ENCODE data around the gene USH1C.

The USH1C gene

DNA sequence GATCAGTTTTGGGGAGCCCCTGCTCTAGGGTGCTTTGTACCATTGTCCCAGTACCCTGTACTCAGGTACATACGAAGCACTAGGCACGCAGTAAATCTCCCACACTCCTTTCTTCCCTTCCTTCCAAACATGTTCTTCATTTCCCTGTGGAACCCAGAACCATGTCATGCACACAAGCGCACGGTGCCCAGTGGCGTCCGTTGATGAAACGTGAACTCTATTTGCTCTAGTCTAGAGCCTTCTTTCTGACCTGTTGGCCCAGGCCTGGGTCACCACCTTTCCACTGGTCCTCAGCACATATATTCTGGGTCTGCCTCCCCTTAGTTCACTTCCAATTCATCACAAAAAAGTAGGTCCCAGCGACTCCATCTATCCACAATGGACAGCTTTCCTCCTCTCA, 7.0 kb downstream of the USH1C start:
- no peaks in the 10 kb centered on the region for H3K36me3 ChIP-seq (ENCODE audit: control insufficient read depth in 1 of 2, insufficient read depth in 2 of 2, low read depth in 1 of 2, low read length in 2 of 2)
- H2BK12ac ChIP-seq (ENCODE audit: low read length in 2 of 2) = no peak overlapping the region
- H3K14ac ChIP-seq (ENCODE audit: low read length in 2 of 2) = no peak overlapping the region
- H3K18ac ChIP-seq (ENCODE audit: low read depth in 1 of 2, low read length in 2 of 2) = no peak overlapping the region
- no peaks in the 10 kb centered on the region for H3K4me1 ChIP-seq (ENCODE audit: control insufficient read depth, insufficient read depth, low read depth, low read length)
- H3K4me3 ChIP-seq (ENCODE audit: insufficient read depth in 1 of 2, low read depth in 1 of 2, low read length in 2 of 2) = no peak overlapping the region
- no peak overlapping the region for H3K23ac ChIP-seq (ENCODE audit: low read length in 2 of 2)
- no peak overlapping the region for H3K4ac ChIP-seq (ENCODE audit: low read depth in 1 of 2, low read length in 2 of 2)
- H2BK15ac ChIP-seq (ENCODE audit: low read depth, poor library complexity, severe bottlenecking) = no peak overlapping the region
- H4K91ac ChIP-seq (ENCODE audit: low read length) = no peak overlapping the region
- H3K27ac ChIP-seq (ENCODE audit: low read length, poor library complexity, severe bottlenecking) = no peak overlapping the region
- H2BK5ac ChIP-seq (ENCODE audit: low read depth, low read length, poor library complexity, severe bottlenecking) = no peak overlapping the region
- H3K79me1 ChIP-seq (replicated peaks; ENCODE audit: low read length, poor library complexity, severe bottlenecking) = no peaks in the 10 kb centered on the region
- no peak overlapping the region for H2BK120ac ChIP-seq (ENCODE audit: low read depth, low read length)
- H4K8ac ChIP-seq (ENCODE audit: low read length) = no peak overlapping the region
- H3K27me3 ChIP-seq (ENCODE audit: control insufficient read depth in 1 of 2, insufficient read depth in 1 of 2, low read length in 2 of 2) = peaks cover 44 to 90% of the 10 kb centered on the region in 2 experiments
- DNase-seq = no peak
- H2AFZ ChIP-seq (ENCODE audit: low read depth, low read length) = no peak overlapping the region
- 84% methylated on average over 8 of the region's 8 CpGs for WGBS
- H3K9me3 ChIP-seq (ENCODE audit: control insufficient read depth, low read length) = no peaks in the 10 kb centered on the region
- no peak overlapping the region for H3K4me2 ChIP-seq (ENCODE audit: low read length, poor library complexity, severe bottlenecking)
- no peak overlapping the region for H2AK5ac ChIP-seq (ENCODE audit: low read length, severe bottlenecking)
- H3K9ac ChIP-seq (ENCODE audit: low read length) = no peak overlapping the region

DNA sequence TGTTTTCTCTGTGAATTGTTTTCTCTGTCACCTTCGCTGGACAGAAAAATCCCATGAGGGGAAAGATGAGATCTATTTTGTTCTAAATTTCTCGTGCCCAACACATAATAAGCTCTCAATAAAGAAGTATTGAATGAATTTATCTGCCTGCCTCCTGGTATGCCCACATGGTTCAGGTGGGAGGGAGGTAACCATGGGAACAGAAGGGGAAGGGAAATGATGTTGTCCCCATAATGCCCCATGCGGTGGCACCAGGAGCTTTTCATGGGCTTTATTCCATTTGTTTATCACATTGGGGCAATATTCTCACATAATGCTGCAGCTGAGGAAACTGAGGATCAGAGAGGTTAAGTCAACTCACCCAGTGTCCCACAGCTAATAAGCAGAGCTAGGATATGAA, 8.7 kb downstream of the USH1C start:
- Histone ChIP-seq H3K9me3 (ENCODE audit: control insufficient read depth, low read length) (no peaks in the 10 kb centered on the region), H2AK5ac (ENCODE audit: low read length, severe bottlenecking) (no peak overlapping the region), H2BK5ac (ENCODE audit: low read depth, low read length, poor library complexity, severe bottlenecking) (no peak overlapping the region), H3K23ac (ENCODE audit: low read length in 2 of 2) (no peak overlapping the region), H3K79me1 (replicated peaks; ENCODE audit: low read length, poor library complexity, severe bottlenecking) (no peaks in the 10 kb centered on the region), H4K91ac (ENCODE audit: low read length) (no peak overlapping the region), H2AFZ (ENCODE audit: low read depth, low read length) (no peak overlapping the region), H3K27ac (ENCODE audit: low read length, poor library complexity, severe bottlenecking) (no peak overlapping the region), H2BK15ac (ENCODE audit: low read depth, poor library complexity, severe bottlenecking) (no peak overlapping the region), H3K4me3 (ENCODE audit: insufficient read depth in 1 of 2, low read depth in 1 of 2, low read length in 2 of 2) (no peak overlapping the region), H3K14ac (ENCODE audit: low read length in 2 of 2) (no peak overlapping the region), H3K4me2 (ENCODE audit: low read length, poor library complexity, severe bottlenecking) (no peak overlapping the region), H3K4ac (ENCODE audit: low read depth in 1 of 2, low read length in 2 of 2) (no peak overlapping the region), H3K9ac (ENCODE audit: low read length) (no peak overlapping the region), H3K36me3 (ENCODE audit: control insufficient read depth in 1 of 2, insufficient read depth in 2 of 2, low read depth in 1 of 2, low read length in 2 of 2) (no peaks in the 10 kb centered on the region), H2BK12ac (ENCODE audit: low read length in 2 of 2) (no peak overlapping the region), H3K18ac (ENCODE audit: low read depth in 1 of 2, low read length in 2 of 2) (no peak overlapping the region), H3K4me1 (ENCODE audit: control insufficient read depth, insufficient read depth, low read depth, low read length) (no peaks in the 10 kb centered on the region), H3K27me3 (ENCODE audit: control insufficient read depth in 1 of 2, insufficient read depth in 1 of 2, low read length in 2 of 2) (peaks cover 49 to 81% of the 10 kb centered on the region in 2 experiments), H2BK120ac (ENCODE audit: low read depth, low read length) (no peak overlapping the region), H4K8ac (ENCODE audit: low read length) (no peak overlapping the region)
- no peak for DNase-seq
- 100% methylated on average over 1 of the region's 3 CpGs for WGBS

DNA sequence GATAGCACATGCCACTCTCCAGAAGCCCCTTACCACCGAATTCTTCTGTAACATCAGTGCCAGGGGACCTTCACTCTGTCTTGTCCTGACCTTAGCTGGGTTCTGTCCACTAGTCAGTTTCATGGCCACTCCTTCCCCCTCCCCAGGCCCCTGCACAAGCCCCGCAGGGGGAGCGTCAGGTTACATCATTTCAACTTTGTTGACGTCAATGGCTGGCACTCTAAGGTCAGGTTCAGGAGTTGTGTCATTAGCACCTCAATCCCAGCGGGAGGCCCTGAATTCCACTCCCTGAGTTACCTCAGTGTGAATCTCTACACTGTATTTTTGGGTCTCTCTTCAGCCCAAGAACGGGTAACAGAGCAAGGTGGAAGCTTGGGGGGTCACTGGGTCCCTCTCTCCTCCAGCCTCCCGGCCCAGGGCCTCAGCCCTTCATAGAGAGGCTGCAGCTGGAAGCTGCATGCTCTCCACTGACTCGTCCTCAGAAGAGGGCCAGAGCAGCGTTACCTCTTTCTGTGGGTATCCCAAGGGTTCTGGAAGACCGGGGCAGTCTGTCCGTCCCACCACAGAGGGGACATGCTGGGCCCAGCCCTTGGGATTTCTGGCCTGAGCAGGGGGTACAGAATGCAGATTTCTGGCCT, 10.3 kb downstream of the USH1C start:
- no peak overlapping the region for H2BK120ac ChIP-seq (ENCODE audit: low read depth, low read length)
- no peak overlapping the region for H3K4me2 ChIP-seq (ENCODE audit: low read length, poor library complexity, severe bottlenecking)
- H3K36me3 ChIP-seq (ENCODE audit: control insufficient read depth in 1 of 2, insufficient read depth in 2 of 2, low read depth in 1 of 2, low read length in 2 of 2) = no peaks in the 10 kb centered on the region
- H3K4me3 ChIP-seq (ENCODE audit: insufficient read depth in 1 of 2, low read depth in 1 of 2, low read length in 2 of 2) = no peak overlapping the region
- H3K9me3 ChIP-seq (ENCODE audit: control insufficient read depth, low read length) = no peaks in the 10 kb centered on the region
- 61% methylated on average over 11 of the region's 11 CpGs for WGBS
- H3K27ac ChIP-seq (ENCODE audit: low read length, poor library complexity, severe bottlenecking) = no peak overlapping the region
- no peak overlapping the region for H2AFZ ChIP-seq (ENCODE audit: low read depth, low read length)
- H3K4me1 ChIP-seq (ENCODE audit: control insufficient read depth, insufficient read depth, low read depth, low read length) = no peaks in the 10 kb centered on the region
- H4K91ac ChIP-seq (ENCODE audit: low read length) = no peak overlapping the region
- H4K8ac ChIP-seq (ENCODE audit: low read length) = no peak overlapping the region
- no peak overlapping the region for H2AK5ac ChIP-seq (ENCODE audit: low read length, severe bottlenecking)
- peaks cover 59 to 84% of the 10 kb centered on the region in 2 experiments for H3K27me3 ChIP-seq (ENCODE audit: control insufficient read depth in 1 of 2, insufficient read depth in 1 of 2, low read length in 2 of 2)
- no peak for DNase-seq
- H3K18ac ChIP-seq (ENCODE audit: low read depth in 1 of 2, low read length in 2 of 2) = no peak overlapping the region
- no peak overlapping the region for H3K9ac ChIP-seq (ENCODE audit: low read length)
- H2BK15ac ChIP-seq (ENCODE audit: low read depth, poor library complexity, severe bottlenecking) = no peak overlapping the region
- H3K23ac ChIP-seq (ENCODE audit: low read length in 2 of 2) = no peak overlapping the region
- no peaks in the 10 kb centered on the region for H3K79me1 ChIP-seq (replicated peaks; ENCODE audit: low read length, poor library complexity, severe bottlenecking)
- H2BK5ac ChIP-seq (ENCODE audit: low read depth, low read length, poor library complexity, severe bottlenecking) = no peak overlapping the region
- H3K4ac ChIP-seq (ENCODE audit: low read depth in 1 of 2, low read length in 2 of 2) = no peak overlapping the region
- H3K14ac ChIP-seq (ENCODE audit: low read length in 2 of 2) = no peak overlapping the region
- no peak overlapping the region for H2BK12ac ChIP-seq (ENCODE audit: low read length in 2 of 2)

DNA sequence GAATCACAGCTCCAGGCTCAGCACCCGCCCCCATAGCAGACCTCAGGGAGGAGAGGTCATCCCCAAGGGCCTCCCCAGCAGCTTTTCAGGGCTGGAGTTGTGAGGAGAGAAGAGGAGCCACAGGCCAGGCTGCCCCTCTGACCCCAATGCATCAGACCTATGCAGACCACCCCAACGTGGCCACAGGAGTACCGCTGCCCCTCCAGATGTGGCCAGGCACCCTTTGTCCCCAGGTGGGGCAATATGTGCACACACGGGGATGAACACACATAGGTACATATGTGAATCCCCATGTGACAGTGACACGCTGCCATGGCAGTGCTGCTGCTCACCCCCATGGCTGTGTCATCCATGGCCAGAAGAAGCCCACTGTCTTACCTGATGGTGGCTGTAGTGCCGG, 10.9 kb downstream of the USH1C start:
- Histone ChIP-seq H3K4me2 (ENCODE audit: low read length, poor library complexity, severe bottlenecking) (no peak overlapping the region), H3K14ac (ENCODE audit: low read length in 2 of 2) (no peak overlapping the region), H3K4me1 (ENCODE audit: control insufficient read depth, insufficient read depth, low read depth, low read length) (no peaks in the 10 kb centered on the region), H2BK15ac (ENCODE audit: low read depth, poor library complexity, severe bottlenecking) (no peak overlapping the region), H3K27me3 (ENCODE audit: control insufficient read depth in 1 of 2, insufficient read depth in 1 of 2, low read length in 2 of 2) (peaks cover 59 to 84% of the 10 kb centered on the region in 2 experiments), H3K18ac (ENCODE audit: low read depth in 1 of 2, low read length in 2 of 2) (no peak overlapping the region), H4K91ac (ENCODE audit: low read length) (no peak overlapping the region), H3K27ac (ENCODE audit: low read length, poor library complexity, severe bottlenecking) (no peak overlapping the region), H2BK12ac (ENCODE audit: low read length in 2 of 2) (no peak overlapping the region), H3K36me3 (ENCODE audit: control insufficient read depth in 1 of 2, insufficient read depth in 2 of 2, low read depth in 1 of 2, low read length in 2 of 2) (no peaks in the 10 kb centered on the region), H3K4ac (ENCODE audit: low read depth in 1 of 2, low read length in 2 of 2) (no peak overlapping the region), H3K4me3 (ENCODE audit: insufficient read depth in 1 of 2, low read depth in 1 of 2, low read length in 2 of 2) (no peak overlapping the region), H3K9ac (ENCODE audit: low read length) (no peak overlapping the region), H2BK5ac (ENCODE audit: low read depth, low read length, poor library complexity, severe bottlenecking) (no peak overlapping the region), H2AK5ac (ENCODE audit: low read length, severe bottlenecking) (no peak overlapping the region), H2AFZ (ENCODE audit: low read depth, low read length) (no peak overlapping the region), H4K8ac (ENCODE audit: low read length) (no peak overlapping the region), H2BK120ac (ENCODE audit: low read depth, low read length) (no peak overlapping the region), H3K9me3 (ENCODE audit: control insufficient read depth, low read length) (no peaks in the 10 kb centered on the region), H3K23ac (ENCODE audit: low read length in 2 of 2) (no peak overlapping the region), H3K79me1 (replicated peaks; ENCODE audit: low read length, poor library complexity, severe bottlenecking) (no peaks in the 10 kb centered on the region)
- WGBS = 85% methylated on average over 6 of the region's 6 CpGs
- DNase-seq = no peak

Data from mesenchymal stem cell (in vitro differentiated cells and primary cell).